Left kidney (tissue), 2 donors: ENCODE data around the gene GUF1. TPM values are rescaled to one million over a fixed set of nuclear protein-coding genes. Genes with fewer than 3 reads are reported as not detected.
"Not testable (repeated sequence)": the region's sequence is repeated elsewhere in the genome, so short reads cannot be mapped to it uniquely, and the experiment has no call there.

ENCODE experiments used
- DNase-seq: peaks from one replicate; pipeline ENCODE4 v3.0.0-alpha.2; 2013
- polyA plus RNA-seq: library from polyadenylated mRNA; unstranded; fragments of 120-200 nt; gene quantifications from one replicate; pipeline ENCODE4 v1.2.1, GENCODE V29; 2013; ENCODE audit not compliant: insufficient read length

Gene GUF1
- polyA plus RNA-seq, 1 donor = 34.6 TPM

- DNase-seq = no peak
Observed at GRCh38 chr4:44684648-44685047, 6.4 kb downstream of the GUF1 start.

- no peak for DNase-seq
Observed at GRCh38 chr4:44700427-44700826, 22.2 kb downstream of the GUF1 start.

GRCh38 chr4:44701037-44701436 is 22.8 kb downstream of the GUF1 start:
- no peak for DNase-seq

DNA sequence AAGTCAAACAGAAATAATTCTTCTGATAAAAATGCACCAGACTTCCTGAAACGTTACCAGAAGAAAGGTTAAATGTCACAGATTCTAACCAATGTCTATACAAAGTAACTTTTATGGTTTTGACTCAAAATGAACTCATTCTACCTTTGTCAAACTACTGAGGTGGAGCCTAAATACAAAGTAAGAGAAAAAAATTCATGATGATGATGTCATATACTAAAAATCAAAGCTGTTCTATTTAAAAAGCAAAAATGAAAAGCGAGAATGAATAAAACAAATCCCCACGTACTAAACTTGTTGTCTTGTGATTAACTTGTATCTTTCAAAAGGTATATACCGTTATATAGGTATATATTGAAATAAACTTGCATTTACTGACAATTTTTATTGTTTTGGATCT is 26.5 kb downstream of the GUF1 start:
- DNase-seq = no peak

- DNase-seq = no peak
Observed at GRCh38 chr4:44713125-44713524, 34.9 kb downstream of the GUF1 start.

GRCh38 chr4:44716597-44716996 is 38.4 kb downstream of the GUF1 start:
- DNase-seq = no peak

- no peak for DNase-seq
Observed at GRCh38 chr4:44720371-44720770, 42.2 kb downstream of the GUF1 start.

- no peak for DNase-seq
Observed at GRCh38 chr4:44722001-44722400, 43.8 kb downstream of the GUF1 start.

DNA sequence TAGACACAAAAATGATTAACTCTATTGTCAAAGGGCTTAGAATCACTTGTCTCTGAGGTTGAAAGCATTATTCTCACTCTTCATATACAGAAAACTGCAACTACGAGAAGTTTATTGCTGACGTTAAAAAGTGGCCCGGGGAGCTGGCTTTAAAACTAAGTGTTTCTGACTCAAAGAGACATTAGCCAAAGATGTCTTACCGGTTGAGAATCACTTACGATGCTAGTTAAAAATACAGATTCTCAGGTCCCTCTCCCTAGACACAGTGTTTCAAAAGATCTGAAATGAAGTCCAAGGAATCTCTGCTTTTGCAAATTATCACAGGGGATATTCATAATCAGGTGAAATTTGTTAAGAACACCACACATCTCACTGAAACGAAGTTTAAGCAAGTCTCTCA is 46.9 kb downstream of the GUF1 start:
- peak; percentile 12 for DNase-seq

- no peak for DNase-seq
Observed at GRCh38 chr4:44725726-44726037, 47.5 kb downstream of the GUF1 start.

DNA sequence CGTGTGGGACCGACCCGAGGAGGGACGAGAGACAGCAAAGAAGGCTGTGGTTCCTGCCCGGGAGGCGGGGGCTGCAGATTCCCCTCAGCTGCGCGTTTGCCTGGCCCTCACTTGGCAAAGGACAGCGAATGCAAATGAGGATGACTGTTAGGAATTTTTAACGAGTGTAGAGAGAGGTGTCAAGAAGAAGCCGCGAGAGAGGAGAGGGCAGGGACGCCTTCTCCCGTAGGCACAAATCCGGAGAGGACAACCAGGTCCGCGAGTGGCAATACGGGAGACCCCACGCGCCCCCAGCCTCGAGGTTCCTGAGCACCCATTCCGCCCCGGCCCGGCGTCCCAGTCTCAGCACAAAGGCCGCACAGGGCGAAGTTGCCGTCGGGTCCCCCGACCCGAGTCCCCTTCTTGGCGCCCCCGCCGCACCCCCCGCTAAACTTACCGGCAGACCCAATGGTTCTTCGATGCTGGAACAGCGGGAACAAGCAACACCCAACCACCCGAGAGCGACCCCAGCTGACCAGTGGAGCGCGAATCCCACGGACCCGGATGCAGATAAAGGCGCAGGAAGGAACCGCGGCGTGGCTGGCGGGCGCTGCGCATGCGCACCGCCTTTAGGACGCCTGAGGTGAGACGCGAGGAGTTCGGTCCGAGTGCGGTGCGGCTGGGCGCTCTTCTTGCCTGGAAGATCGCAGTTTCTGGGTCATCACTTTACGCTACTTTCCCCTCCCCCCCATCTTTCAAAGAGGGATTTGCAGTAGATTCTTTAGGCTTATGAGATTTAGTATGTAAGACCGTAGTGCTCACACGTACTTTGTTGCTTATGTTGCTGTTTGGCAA is 48.0 kb downstream of the GUF1 start, which contains the start of gene GNPDA2:
TSS of gene GNPDA2 (minus strand) at position 519 of the 834 bp plus-strand sequence. CDS start 4,349 bp downstream, outside the sequence.
- DNase-seq = peak; percentile 88

GRCh38 chr4:44727471-44727870 is 49.3 kb downstream of the GUF1 start:
- DNase-seq = no peak

GRCh38 chr4:44728694-44729093 is 50.5 kb downstream of the GUF1 start:
- not testable (repeated sequence) for DNase-seq

- DNase-seq = no peak
Observed at GRCh38 chr4:44736900-44737299, 58.7 kb downstream of the GUF1 start.

- DNase-seq = no peak
Observed at GRCh38 chr4:44738615-44739014, 60.4 kb downstream of the GUF1 start.

- no peak for DNase-seq
Observed at GRCh38 chr4:44740201-44740600, 62.0 kb downstream of the GUF1 start.

Other genes with a start within 250 kb of the GUF1 start
- 4.0 TPM for gene KCTD8, start 229.6 kb upstream of the GUF1 start, polyA plus RNA-seq
- 0.48 TPM for gene YIPF7, start 26.8 kb upstream of the GUF1 start, polyA plus RNA-seq
- 33.7 TPM for gene GNPDA2, start 48.1 kb downstream of the GUF1 start, polyA plus RNA-seq